Stimulated activated CD4-positive, alpha-beta T cell treated with anti-CD3 and anti-CD28 coated beads, Interleukin-15, amount 100 ng/mL, for 48 hours (primary cell): ENCODE results near the gene RASIP1.
"Not testable (repeated sequence)": the region's sequence is repeated elsewhere in the genome, so short reads cannot be mapped to it uniquely, and the experiment has no call there.

ENCODE experiments used
- DNase-seq, 2 donors: peaks; one replicate each; pipeline ENCODE4 v3.0.0-alpha.2; 2020; ENCODE audit warnings: low read depth in 2 of 2

Gene RASIP1

GRCh38 chr19:48731452-48731851 lies 9.0 kb downstream of the RASIP1 start:
- no peak for DNase-seq

- DNase-seq = no peak
Measured at GRCh38 chr19:48728911-48729664, 11.3 kb downstream of the RASIP1 start.

- DNase-seq = no peak
Measured at GRCh38 chr19:48726556-48726955, 13.9 kb downstream of the RASIP1 start.

GRCh38 chr19:48724796-48725753 lies 15.3 kb downstream of the RASIP1 start:
- DNase-seq = no peak

- DNase-seq = no peak
Measured at GRCh38 chr19:48722196-48722708, 18.2 kb downstream of the RASIP1 start.

GRCh38 chr19:48720613-48721296 lies 19.7 kb downstream of the RASIP1 start:
- DNase-seq = peak; percentile 89 to 93

- DNase-seq = no peak
Measured at GRCh38 chr19:48720251-48720612, 20.2 kb downstream of the RASIP1 start.

GRCh38 chr19:48719263-48720171 lies 20.9 kb downstream of the RASIP1 start, which contains the start of gene MAMSTR:
MAMSTR (minus strand) TSS chr19:48719725; CDS start chr19:48719031, 694 bp downstream.
- no peak for DNase-seq

- no peak for DNase-seq
Measured at GRCh38 chr19:48718711-48719231, 21.6 kb downstream of the RASIP1 start.

GRCh38 chr19:48718106-48718505 lies 22.3 kb downstream of the RASIP1 start:
- not testable (repeated sequence) for DNase-seq

GRCh38 chr19:48716562-48717291 lies 23.7 kb downstream of the RASIP1 start:
- no peak for DNase-seq

- DNase-seq = no peak
Measured at GRCh38 chr19:48715681-48716171, 24.7 kb downstream of the RASIP1 start.

- no peak for DNase-seq
Measured at GRCh38 chr19:48714759-48715675, 25.4 kb downstream of the RASIP1 start.

- DNase-seq = peak; percentile 97 to 99
Measured at GRCh38 chr19:48713864-48714755, 26.3 kb downstream of the RASIP1 start.

- no peak for DNase-seq
Measured at GRCh38 chr19:48713041-48713863, 27.2 kb downstream of the RASIP1 start.

- no peak for DNase-seq
Measured at GRCh38 chr19:48711106-48711662, 29.2 kb downstream of the RASIP1 start.
